Keratinocyte (primary cell): Measurements from ENCODE around the gene PDE10A. TPM values are rescaled to one million over a fixed set of nuclear protein-coding genes. Genes with fewer than 3 reads are reported as not detected.

Experiments used
- polyA plus RNA-seq, 5 experiments: library from polyadenylated mRNA; depleted of rRNA in 3 of 5; stranded (reverse) in 3 of 5; stranded (forward) in 1 of 5; unstranded in 1 of 5; fragments of >200 nt; gene quantifications; 1 replicate in 1 of 5; 2 replicates in 3 of 5; 3 replicates in 1 of 5; pipeline versions ENCODE4 v1.2.1 to v1.2.3, GENCODE V29; 2011 to 2012; ENCODE audit warnings: missing spikeins in 2 of 5, low read depth in 1 of 5, low replicate concordance in 1 of 5
- small RNA-seq, 3 experiments: library from RNA; depleted of rRNA; stranded (forward); fragments of <200 nt; gene quantifications; one replicate each; pipeline ENCODE3, GENCODE V24; 2012; ENCODE audit warnings: low read depth in 3 of 3, low replicate concordance in 1 of 3; ENCODE audit not compliant: insufficient read length in 3 of 3

PDE10A gene
- polyA plus RNA-seq, 1 donor (not counting 4 experiments of a cell fraction or from before 2014, with no cell fraction given) = not detected

Small RNAs within 50 kb of the gene (small RNA-seq; reads per million reads assigned to genes)
- gene RNA5SP226 = 0 reads per million in 3 experiments
